Measurements from ENCODE around the gene GATA2.

DNA sequence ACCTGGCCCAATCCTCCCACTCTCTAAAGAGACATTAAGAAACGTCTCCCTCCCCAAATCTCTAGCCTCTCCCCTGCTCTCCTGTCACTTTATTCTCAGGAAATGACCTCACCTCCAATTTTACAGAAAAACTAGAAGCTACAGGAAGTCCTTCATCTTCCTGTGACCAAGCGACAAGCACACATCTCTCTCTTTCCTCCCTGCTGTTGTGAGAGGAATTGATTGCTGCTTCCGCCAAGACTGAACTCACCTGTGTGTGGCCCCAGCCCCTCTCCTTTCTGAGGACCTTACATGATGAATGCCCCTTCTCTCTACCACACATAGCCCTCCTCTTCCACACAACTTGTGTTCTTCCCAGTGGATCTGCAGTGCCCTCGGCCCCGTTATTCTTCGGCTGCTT is 44.5 kb downstream of the GATA2 start:
- TF ChIP-seq POLR2A (IDR thresholded peaks at IDR 0.05) (no peak), EP300 (IDR thresholded peaks at IDR 0.05) (no peak)
- TF ChIP-seq, protein P1, sequence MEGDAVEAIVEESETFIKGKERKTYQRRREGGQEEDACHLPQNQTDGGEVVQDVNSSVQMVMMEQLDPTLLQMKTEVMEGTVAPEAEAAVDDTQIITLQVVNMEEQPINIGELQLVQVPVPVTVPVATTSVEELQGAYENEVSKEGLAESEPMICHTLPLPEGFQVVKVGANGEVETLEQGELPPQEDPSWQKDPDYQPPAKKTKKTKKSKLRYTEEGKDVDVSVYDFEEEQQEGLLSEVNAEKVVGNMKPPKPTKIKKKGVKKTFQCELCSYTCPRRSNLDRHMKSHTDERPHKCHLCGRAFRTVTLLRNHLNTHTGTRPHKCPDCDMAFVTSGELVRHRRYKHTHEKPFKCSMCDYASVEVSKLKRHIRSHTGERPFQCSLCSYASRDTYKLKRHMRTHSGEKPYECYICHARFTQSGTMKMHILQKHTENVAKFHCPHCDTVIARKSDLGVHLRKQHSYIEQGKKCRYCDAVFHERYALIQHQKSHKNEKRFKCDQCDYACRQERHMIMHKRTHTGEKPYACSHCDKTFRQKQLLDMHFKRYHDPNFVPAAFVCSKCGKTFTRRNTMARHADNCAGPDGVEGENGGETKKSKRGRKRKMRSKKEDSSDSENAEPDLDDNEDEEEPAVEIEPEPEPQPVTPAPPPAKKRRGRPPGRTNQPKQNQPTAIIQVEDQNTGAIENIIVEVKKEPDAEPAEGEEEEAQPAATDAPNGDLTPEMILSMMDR (IDR thresholded peaks at IDR 0.05), result no peak

Data from gastroesophageal sphincter (tissue), 3 donors.